Dendritic cell treated with granulocyte-macrophage colony-stimulating factor and Interleukin-4, amounts not matched to agents 40 ng/mL and 50 ng/mL, for 4 days (primary cell): ENCODE measurements around the gene AUTS2.

ENCODE experiments used
- H3K27ac Mint-ChIP-seq: one replicate; pipeline ENCODE4 v1.8.0; 2022; ENCODE audit warnings: mild to moderate bottlenecking, mixed read lengths
- H3K27me3 Mint-ChIP-seq: one replicate; pipeline ENCODE4 v1.8.0; 2022; ENCODE audit warnings: mild to moderate bottlenecking, mixed read lengths
- H3K36me3 Mint-ChIP-seq: one replicate; pipeline ENCODE4 v1.8.0; 2022; ENCODE audit warnings: low read depth, mixed read lengths
- H3K4me1 Mint-ChIP-seq: one replicate; pipeline ENCODE4 v1.8.0; 2022; ENCODE audit warnings: low read depth, mixed read lengths
- H3K4me3 Mint-ChIP-seq: one replicate; pipeline ENCODE4 v1.8.0; 2022; ENCODE audit warnings: mild to moderate bottlenecking, moderate library complexity, mixed read lengths
- H3K9me3 Mint-ChIP-seq: one replicate; pipeline ENCODE4 v1.8.0; 2022; ENCODE audit warnings: mixed read lengths
- intact Hi-C: fragments of 100-400 bp; cut with micrococcal nuclease; formaldehyde crosslinking; loops from one replicate; pipeline ENCODE4 v1.15.0; 2022

Gene AUTS2

GRCh38 chr7:69700331-69700730 is 102.1 kb downstream of the AUTS2 start:
- H3K4me3 Mint-ChIP-seq, result no peak overlapping the region
- intact Hi-C loops, result no loop called here
- H3K9me3 Mint-ChIP-seq, result no peaks in the 10 kb centered on the region
- no peak overlapping the region for H3K27ac Mint-ChIP-seq
- H3K27me3 Mint-ChIP-seq, result no peaks in the 10 kb centered on the region
- H3K4me1 Mint-ChIP-seq, result peaks cover 12% of the 10 kb centered on the region
- no peaks in the 10 kb centered on the region for H3K36me3 Mint-ChIP-seq

GRCh38 chr7:69701288-69701687 is 103.0 kb downstream of the AUTS2 start:
- intact Hi-C loops, result no loop called here
- Mint-ChIP-seq H3K4me3 (no peak overlapping the region), H3K4me1 (peaks cover 6% of the 10 kb centered on the region), H3K9me3 (no peaks in the 10 kb centered on the region), H3K36me3 (no peaks in the 10 kb centered on the region), H3K27ac (no peak overlapping the region), H3K27me3 (no peaks in the 10 kb centered on the region)

- no peak overlapping the region for H3K4me3 Mint-ChIP-seq
- H3K36me3 Mint-ChIP-seq, result no peaks in the 10 kb centered on the region
- H3K9me3 Mint-ChIP-seq, result no peaks in the 10 kb centered on the region
- no peaks in the 10 kb centered on the region for H3K27me3 Mint-ChIP-seq
- H3K4me1 Mint-ChIP-seq, result peaks cover 5% of the 10 kb centered on the region
- no peak overlapping the region for H3K27ac Mint-ChIP-seq
- intact Hi-C loops, result no loop called here
Measured at GRCh38 chr7:69702357-69702756, 104.1 kb downstream of the AUTS2 start.

- Mint-ChIP-seq H3K4me1 (peaks cover 5% of the 10 kb centered on the region), H3K36me3 (no peaks in the 10 kb centered on the region), H3K27me3 (no peaks in the 10 kb centered on the region), H3K27ac (no peak overlapping the region), H3K4me3 (no peak overlapping the region), H3K9me3 (no peaks in the 10 kb centered on the region)
- intact Hi-C loops, result no loop called here
Measured at GRCh38 chr7:69703099-69703498, 104.8 kb downstream of the AUTS2 start.

- Mint-ChIP-seq H3K4me3 (no peak overlapping the region), H3K36me3 (no peaks in the 10 kb centered on the region), H3K4me1 (peaks cover 5% of the 10 kb centered on the region), H3K9me3 (no peaks in the 10 kb centered on the region), H3K27me3 (no peaks in the 10 kb centered on the region), H3K27ac (no peak overlapping the region)
- intact Hi-C loops, result no loop called here
Measured at GRCh38 chr7:69706070-69706469, 107.8 kb downstream of the AUTS2 start.

GRCh38 chr7:69708857-69709256 is 110.6 kb downstream of the AUTS2 start:
- H3K27ac Mint-ChIP-seq, result no peak overlapping the region
- H3K4me1 Mint-ChIP-seq, result peaks cover 3% of the 10 kb centered on the region
- intact Hi-C loops, result no loop called here
- H3K4me3 Mint-ChIP-seq, result no peak overlapping the region
- H3K27me3 Mint-ChIP-seq, result no peaks in the 10 kb centered on the region
- no peaks in the 10 kb centered on the region for H3K9me3 Mint-ChIP-seq
- no peaks in the 10 kb centered on the region for H3K36me3 Mint-ChIP-seq

- no peak overlapping the region for H3K4me3 Mint-ChIP-seq
Measured at GRCh38 chr7:69710768-69711438, 112.6 kb downstream of the AUTS2 start.

GRCh38 chr7:69714886-69715576 is 116.8 kb downstream of the AUTS2 start:
- intact Hi-C loops, result no loop called here

More at GRCh38 chr7:69710768-69711438, 112.6 kb downstream of the AUTS2 start:
- Mint-ChIP-seq H3K36me3 (no peaks in the 10 kb centered on the region), H3K4me1 (no peaks in the 10 kb centered on the region), H3K27ac (no peak overlapping the region), H3K27me3 (no peaks in the 10 kb centered on the region), H3K9me3 (no peaks in the 10 kb centered on the region)
- intact Hi-C loops, result no loop called here

GRCh38 chr7:69717221-69717620 is 118.9 kb downstream of the AUTS2 start:
- no peak overlapping the region for H3K27ac Mint-ChIP-seq
- intact Hi-C loops, result no loop called here
- H3K27me3 Mint-ChIP-seq, result no peaks in the 10 kb centered on the region

More at GRCh38 chr7:69714886-69715576, 116.8 kb downstream of the AUTS2 start:
- H3K27ac Mint-ChIP-seq, result no peak overlapping the region
- no peaks in the 10 kb centered on the region for H3K9me3 Mint-ChIP-seq
- no peaks in the 10 kb centered on the region for H3K27me3 Mint-ChIP-seq
- no peaks in the 10 kb centered on the region for H3K4me1 Mint-ChIP-seq
- no peak overlapping the region for H3K4me3 Mint-ChIP-seq
- H3K36me3 Mint-ChIP-seq, result no peaks in the 10 kb centered on the region

GRCh38 chr7:69719717-69720116 is 121.4 kb downstream of the AUTS2 start:
- H3K27me3 Mint-ChIP-seq, result no peaks in the 10 kb centered on the region
- H3K4me3 Mint-ChIP-seq, result no peak overlapping the region
- H3K36me3 Mint-ChIP-seq, result no peaks in the 10 kb centered on the region
- H3K4me1 Mint-ChIP-seq, result no peaks in the 10 kb centered on the region
- H3K27ac Mint-ChIP-seq, result no peak overlapping the region
- intact Hi-C loops, result no loop called here
- no peaks in the 10 kb centered on the region for H3K9me3 Mint-ChIP-seq

More at GRCh38 chr7:69717221-69717620, 118.9 kb downstream of the AUTS2 start:
- no peak overlapping the region for H3K4me3 Mint-ChIP-seq
- no peaks in the 10 kb centered on the region for H3K36me3 Mint-ChIP-seq
- H3K4me1 Mint-ChIP-seq, result no peaks in the 10 kb centered on the region
- H3K9me3 Mint-ChIP-seq, result no peaks in the 10 kb centered on the region

GRCh38 chr7:69722843-69723242 is 124.6 kb downstream of the AUTS2 start:
- intact Hi-C loops, result no loop called here
- no peak overlapping the region for H3K4me3 Mint-ChIP-seq
- no peaks in the 10 kb centered on the region for H3K36me3 Mint-ChIP-seq
- H3K27me3 Mint-ChIP-seq, result no peaks in the 10 kb centered on the region
- no peaks in the 10 kb centered on the region for H3K9me3 Mint-ChIP-seq
- no peaks in the 10 kb centered on the region for H3K4me1 Mint-ChIP-seq
- no peak overlapping the region for H3K27ac Mint-ChIP-seq

- Mint-ChIP-seq H3K27ac (no peak overlapping the region), H3K4me1 (no peaks in the 10 kb centered on the region), H3K27me3 (no peaks in the 10 kb centered on the region), H3K36me3 (no peaks in the 10 kb centered on the region), H3K9me3 (no peaks in the 10 kb centered on the region), H3K4me3 (no peak overlapping the region)
- intact Hi-C loops, result no loop called here
Measured at GRCh38 chr7:69723663-69724062, 125.4 kb downstream of the AUTS2 start.

- no peaks in the 10 kb centered on the region for H3K4me1 Mint-ChIP-seq
- intact Hi-C loops, result no loop called here
Measured at GRCh38 chr7:69728304-69728703, 130.0 kb downstream of the AUTS2 start.

GRCh38 chr7:69732203-69732602 is 133.9 kb downstream of the AUTS2 start:
- no peaks in the 10 kb centered on the region for H3K27me3 Mint-ChIP-seq
- intact Hi-C loops, result no loop called here
- no peak overlapping the region for H3K27ac Mint-ChIP-seq
- H3K36me3 Mint-ChIP-seq, result no peaks in the 10 kb centered on the region
- H3K9me3 Mint-ChIP-seq, result no peaks in the 10 kb centered on the region
- H3K4me1 Mint-ChIP-seq, result no peaks in the 10 kb centered on the region
- H3K4me3 Mint-ChIP-seq, result no peak overlapping the region

More at GRCh38 chr7:69728304-69728703, 130.0 kb downstream of the AUTS2 start:
- Mint-ChIP-seq H3K27ac (no peak overlapping the region), H3K4me3 (no peak overlapping the region), H3K27me3 (no peaks in the 10 kb centered on the region), H3K36me3 (no peaks in the 10 kb centered on the region), H3K9me3 (no peaks in the 10 kb centered on the region)
